HPDE6-E6E7 (cell line): ENCODE data around the gene PARP12.

Experiments
- DNase-seq: peaks from one replicate; pipeline ENCODE4 v3.0.0; 2011; ENCODE audit warnings: missing footprints; ENCODE audit errors: extremely low spot score

The PARP12 gene

DNA sequence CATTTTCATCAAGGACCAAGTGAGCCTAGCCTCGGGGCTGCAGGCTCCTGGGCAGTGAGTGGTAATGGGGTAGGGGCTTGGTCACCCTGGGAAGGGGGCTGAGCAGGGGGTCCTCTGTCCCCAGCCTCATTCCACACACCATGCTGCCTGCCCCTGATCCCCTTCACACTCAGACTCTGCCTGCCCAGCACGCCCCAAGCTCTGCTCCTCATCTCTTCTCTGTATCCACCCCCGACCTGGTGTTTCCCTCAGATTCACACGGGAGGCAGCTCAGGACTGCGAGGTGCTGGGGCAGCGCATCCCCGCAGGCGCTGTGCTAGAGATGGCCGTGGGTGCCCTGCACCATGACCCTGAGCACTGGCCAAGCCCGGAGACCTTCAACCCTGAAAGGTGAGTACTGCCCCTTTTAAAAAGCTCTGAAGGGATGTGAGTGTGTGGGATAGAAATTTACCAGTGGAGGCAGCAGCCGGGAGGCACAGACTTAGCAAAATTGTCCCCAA is 47.2 kb downstream of the PARP12 start:
- no peak for DNase-seq

DNA sequence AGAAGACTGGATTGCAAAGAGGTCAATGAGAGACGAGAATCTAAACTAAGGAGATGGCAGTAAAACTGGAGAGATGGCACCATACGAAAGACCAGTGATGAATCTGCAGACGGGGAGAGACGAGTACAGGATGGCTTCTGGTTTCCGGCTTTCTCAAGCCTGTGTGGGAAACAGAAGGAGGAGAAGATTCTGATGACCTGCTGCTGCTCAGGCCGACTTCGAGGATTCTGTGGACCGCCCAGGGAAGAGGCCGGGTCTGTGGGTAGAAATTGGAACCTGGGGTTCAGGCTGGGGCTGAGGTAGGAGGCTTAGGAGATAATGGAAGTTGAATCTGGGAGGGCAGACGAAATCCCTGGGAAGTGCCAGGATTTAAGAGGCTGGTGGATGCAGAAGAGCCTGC is 48.6 kb downstream of the PARP12 start:
- DNase-seq = no peak

DNA sequence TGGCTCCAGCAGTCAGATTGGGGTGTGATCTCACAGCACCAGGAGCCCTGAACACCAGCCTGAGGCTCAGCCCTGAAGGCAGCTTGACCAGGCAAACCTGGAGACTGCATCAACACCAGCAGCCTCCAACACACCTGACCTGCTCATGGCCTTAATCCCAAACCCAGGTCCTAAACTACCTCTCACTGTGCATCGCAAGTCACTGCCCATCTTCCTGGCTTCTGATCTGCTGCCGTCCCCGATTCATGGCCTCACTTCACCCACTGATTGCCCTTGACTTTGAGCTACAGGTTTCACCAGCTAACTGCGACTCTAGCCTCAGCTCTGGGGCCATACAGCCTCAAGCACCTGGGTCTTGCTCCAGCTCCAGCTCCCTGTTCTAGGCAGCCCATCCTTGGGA is 49.1 kb downstream of the PARP12 start:
- no peak for DNase-seq

DNA sequence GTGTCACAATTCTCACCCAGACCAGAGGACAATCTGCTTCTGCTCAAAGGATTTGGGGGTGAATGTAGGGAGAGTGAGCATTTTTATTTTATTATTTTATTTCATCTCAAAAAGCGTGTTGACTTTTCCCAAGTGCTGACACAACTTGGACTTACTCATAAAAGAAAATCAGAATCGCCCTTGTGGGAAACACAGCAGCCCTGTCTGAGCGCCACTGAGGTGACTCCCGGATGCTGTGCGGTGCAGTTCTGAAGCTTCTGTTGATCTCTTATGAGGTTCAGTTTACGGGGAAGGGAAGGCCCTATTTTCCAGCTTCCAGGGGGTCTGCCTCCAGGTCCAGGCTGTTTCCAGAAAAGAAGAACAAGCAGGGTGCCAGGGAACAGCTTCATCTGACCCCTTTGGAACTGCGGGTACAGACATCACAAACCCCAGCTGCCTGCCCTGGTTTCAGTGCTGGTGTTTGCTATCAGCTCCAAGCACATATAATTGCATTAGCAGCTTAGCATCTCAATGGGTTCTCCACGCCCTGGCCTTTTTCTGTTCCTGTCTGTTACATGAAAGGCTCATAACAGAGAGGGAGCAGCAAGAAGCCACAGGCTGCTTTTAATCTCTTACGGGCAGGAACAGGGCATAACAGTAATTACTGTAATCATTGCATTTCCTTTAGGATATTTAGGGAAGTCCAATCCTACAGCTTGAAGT is 52.4 kb downstream of the PARP12 start:
- no peak for DNase-seq

DNA sequence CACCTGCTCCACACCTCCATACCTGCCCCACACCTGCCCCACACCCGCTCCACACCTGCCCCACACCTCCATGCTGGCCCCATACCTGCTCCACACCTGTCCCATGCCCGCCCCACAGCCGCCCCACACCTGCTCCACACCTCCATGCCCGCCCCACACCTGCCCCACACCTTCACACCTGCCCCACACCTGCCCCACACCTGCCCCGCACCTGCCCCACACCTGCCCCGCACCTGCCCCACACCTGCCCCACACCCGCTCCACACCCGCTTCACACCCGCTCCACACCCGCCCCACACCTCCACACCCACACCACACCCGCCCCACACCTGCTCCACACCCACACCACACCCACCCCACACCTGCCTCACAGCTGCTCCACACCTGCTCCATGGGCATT is 53.0 kb downstream of the PARP12 start:
- DNase-seq = no peak

DNA sequence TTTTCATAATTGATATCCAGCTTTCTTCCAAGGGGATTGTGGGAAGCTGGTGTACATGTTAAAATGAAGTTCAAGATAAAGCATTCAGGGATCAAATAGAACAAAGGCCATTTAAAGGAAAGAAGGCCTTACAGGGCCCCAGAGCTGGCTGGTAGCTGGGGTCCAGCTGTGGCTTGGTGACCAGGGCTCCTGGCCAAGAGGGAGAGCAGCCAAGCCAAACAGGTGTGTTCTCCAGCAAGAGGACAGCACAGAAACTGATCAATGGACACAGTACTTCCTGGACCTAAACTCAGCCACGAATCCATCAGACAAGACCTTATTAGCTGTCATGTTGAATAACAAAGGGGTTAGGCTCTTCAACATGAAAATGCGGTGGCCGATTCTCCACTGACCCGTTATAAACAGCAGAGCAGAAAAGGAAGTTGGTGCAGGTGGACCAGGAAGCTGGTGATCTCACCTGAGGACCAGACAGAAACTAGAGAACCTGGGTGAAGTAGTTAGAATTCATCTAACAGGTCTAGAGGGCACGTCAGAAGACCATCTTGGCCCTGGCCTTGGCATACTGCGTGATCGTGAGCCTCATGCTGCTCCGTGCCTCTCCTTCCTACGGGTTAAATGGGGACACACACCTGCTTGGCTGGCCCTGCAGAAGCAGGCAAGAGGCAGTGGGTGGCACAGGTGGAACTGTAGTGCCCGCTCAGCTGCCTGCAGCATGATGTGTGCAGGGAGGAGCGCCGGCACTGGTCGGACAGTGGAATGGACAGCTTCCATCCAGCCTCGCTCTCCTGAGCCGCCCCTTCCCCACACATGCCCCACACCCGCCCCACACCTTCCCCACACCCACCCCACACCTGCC is 53.8 kb downstream of the PARP12 start:
- DNase-seq = no peak

DNA sequence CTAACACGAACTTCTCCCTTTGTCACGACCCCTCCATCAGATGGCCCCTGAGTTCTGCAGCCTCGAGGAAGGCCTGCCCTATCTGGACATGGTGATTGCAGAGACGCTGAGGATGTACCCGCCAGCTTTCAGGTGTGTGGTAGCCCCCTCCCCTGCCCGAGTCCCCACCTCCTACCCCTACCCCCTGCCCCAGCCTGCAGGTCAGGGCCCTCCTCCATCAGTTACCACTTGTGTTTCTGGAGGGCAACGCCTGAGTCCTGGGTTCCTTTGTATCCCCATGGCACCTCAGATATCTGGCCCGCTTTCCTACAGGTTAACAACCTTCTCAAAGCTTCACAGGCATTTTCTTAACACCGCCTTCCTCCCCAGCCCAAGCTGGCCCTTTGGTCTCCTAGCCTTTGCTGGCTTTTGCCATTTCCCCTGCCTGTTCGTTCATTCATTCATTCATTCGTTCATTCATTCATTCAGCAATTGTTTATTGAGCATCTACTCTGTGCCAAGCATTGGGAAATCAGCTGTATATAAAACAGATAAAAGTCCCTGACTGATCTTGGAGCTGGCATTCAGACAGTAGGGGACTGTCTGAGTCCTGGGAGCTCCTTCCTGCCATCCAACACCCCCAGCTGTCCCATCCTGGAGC is 55.6 kb downstream of the PARP12 start:
- DNase-seq = no peak

DNA sequence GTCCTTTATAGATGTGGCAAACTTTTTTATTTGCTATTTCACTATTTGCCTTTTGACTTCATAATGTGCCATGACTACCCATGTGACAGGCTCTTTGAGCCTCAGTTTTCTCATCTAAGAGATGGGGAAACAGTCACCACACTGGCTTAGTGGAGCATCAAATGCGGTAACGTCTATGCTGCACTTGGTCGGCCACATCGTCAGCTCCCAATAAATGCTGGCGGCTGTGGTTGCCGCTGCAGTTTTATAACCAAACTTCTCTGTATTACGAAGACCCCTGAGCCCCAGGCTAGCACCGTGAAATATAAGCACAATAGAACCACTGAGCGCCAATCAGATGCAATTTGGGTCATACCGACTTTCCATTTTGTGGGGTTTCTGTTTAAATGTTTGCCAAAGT is 56.2 kb downstream of the PARP12 start:
- no peak for DNase-seq

DNA sequence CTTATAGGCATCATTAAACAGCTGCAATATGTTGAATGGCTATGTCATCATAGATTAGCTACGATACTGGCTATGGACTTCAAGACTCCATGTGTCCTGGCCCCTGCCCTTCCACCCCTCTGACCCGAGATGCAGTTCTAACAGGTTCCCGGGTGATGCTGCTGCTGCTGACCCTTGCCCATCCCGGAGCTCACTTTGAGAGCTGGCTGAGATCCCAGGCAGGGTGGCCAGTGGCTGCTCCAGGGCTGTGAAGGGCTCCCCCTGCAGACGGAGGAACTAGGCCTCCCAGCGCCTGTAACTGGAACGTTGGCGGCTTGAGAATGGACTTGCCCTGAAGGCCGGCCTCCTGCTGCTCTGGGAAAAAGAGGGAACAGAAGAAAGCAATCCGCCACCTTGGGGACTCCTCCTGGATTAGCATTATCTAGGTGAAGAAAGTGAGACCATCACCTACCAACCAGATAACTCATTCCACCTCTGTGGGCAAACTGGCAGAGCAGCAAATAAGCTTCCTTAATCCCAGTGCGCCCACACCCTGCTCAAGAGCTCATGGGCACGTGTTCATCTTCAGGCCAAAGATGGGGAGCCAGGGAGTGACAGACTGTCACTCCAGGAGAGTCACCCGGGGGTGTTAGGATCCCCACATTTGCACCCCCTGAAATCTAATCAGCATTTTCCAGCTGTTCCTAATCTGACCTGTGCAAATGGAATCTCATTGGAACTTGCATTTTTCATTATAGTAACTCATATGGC is 56.8 kb downstream of the PARP12 start:
- no peak for DNase-seq

DNA sequence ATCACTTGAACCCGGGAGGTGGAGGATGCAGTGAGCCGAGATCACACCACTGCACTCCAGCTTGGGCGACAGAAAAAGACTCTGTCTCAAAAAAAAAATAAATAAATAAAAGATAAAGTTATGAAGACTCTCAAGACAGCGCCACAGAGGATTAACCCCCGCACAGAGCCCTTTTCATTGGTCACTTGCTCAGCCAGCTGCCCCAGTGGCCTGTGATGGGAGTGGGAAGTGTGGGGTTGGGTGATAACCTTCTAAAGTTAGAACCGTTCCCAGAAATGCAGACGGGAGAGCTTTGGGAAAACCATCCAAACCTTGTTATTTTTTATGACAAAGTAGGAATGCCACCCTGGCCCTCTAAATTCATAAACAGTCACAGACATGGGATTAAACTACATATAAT is 57.4 kb downstream of the PARP12 start:
- no peak for DNase-seq

DNA sequence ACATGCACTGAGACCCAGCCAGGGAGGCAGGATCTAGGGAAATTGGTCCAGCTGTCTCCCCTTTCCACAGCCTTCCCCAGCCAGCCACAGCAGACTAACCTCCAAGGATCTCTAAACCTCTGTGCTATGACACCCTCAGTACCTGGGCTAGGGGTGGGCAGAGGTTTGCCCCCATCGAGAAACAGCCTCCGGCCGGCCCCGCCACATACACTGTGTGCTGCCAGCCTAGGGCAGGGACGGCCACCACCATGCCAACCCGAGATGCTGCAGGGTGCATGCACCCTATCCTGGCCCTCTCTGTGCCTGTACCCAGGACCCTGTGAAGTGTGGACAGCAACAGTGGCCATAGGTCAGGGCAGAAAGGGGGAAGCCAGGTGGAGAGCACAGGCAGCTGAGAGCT is 58.1 kb downstream of the PARP12 start:
- DNase-seq = no peak

DNA sequence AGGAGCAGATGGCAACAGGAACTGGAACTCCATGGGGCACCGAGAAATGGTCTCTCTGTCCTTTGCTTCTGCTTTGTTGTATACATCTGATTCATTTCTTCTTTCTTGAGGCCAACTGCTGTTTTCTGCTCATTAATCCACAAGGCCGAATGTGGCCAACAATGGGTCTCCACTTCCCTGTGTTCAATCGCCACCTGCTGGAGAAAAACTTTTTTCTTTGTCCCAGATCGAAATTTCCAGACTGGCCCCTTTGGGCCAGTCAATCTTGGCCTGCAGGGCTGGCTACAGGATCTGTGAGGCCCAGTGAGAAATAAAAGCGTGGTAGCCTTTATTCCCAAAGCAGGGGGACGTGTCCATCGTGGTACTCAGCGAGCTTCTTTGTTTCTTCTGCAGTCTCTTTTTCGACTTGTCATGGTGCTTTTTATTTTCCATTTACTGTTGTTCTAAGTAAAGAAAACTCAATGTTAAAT is 58.8 kb downstream of the PARP12 start:
- DNase-seq = peak; percentile 56

DNA sequence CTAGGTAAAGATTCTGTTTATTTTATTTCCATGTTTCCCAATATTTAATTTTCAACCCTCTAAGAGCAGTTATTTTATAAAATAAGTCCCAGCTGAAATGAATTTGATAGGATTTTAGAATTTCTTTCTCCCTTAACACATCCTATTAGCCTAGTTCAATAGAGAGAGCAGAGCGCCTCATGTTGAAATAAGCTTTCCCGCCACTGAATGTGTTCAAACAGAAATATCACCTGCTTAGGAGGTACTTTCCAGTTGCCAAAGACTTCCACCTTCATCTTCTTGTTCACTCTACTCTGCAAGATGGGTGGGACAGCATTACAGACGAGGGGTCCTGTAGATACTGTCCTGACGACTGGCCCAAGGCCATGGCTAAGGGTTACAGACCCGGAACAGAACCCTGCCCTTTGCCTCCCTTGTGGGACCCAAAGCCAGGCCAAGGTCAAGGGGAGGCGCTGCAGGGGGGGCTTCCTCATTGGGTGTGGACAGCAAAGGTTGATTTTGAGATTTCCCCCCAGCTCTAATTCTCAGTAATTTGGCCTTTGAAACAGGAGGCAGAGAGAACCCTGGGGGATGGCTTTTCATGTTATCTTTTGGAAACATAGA is 62.0 kb downstream of the PARP12 start:
- no peak for DNase-seq

DNA sequence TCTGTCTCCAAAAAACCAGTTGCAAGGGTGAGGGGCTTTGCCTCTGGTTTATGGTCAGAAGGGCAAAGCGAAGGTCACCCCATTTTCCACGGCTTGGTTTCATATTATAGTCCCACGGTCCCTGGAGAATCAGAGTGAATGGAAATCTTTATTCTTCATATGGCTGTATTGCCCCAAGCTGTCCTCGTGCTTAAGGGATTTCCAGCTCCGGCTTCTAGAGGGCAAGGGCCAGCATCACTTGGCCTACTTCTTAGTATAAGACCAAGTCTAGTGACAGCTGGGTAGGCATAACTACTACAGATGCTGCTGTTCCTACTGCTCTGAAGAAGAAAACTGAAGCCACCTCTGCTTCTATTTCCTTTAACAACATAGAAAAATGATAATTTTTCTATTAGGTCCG is 63.2 kb downstream of the PARP12 start:
- no peak for DNase-seq

DNA sequence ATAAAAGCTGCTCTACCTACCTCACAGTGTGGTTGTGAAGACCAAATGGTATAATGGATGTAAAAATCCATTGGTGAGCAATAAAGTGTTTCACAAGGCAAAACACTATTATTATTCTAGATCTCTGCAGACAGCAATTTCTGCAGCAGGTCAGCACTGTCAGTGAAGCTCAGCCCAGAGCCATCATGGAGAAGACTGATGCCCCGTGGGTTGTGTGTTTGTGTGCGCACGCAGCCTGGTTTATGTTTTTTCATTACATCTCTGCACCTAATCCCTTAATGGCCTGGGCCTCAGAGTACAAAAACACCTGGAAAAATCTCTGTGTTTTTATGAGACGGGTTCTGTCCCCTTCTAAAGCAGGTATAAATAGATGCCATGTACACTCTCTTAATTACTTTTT is 64.2 kb downstream of the PARP12 start:
- DNase-seq = no peak

DNA sequence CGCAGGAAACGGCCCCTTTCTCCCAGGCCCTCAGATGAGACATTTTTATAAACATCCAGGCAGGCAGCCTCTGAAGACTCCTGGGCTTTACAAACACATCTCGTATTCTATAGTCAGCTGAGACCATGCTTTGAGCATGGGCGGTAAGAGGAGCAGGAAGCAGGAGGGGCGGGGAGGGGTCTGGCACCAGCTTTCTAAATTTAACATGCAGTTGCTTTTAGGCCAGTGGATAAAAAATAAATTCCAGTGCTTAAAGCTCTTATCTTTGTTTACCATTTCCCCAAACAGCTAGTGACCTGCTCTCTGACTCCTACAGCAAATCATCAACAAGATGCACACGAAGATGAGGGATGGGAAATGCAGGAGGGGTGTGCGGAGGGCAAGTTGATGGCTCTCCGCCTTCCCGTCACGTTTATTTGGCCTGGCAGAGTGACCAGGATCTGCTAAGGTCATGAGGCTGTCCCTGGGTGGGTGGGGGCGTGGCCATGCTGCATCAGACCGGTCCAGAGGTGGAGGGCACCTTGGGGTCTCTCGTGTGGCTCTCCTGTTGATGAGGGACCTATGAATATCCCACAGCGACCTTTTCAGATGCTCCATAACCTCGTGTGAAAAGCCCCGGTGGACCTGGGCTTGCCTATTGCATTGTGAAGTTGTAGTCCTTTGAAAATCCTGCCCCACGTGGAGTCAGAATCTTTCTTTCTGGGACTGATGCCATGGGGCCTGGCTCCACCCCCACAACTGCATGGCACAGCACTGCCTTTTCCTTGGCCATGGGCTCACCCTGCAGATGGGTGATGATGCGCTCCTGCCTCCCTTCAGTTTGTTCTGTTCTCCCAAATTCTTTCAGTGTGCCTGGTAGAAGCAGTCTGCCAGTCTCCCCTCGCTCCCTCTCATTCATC is 67.5 kb downstream of the PARP12 start:
- no peak for DNase-seq

DNA sequence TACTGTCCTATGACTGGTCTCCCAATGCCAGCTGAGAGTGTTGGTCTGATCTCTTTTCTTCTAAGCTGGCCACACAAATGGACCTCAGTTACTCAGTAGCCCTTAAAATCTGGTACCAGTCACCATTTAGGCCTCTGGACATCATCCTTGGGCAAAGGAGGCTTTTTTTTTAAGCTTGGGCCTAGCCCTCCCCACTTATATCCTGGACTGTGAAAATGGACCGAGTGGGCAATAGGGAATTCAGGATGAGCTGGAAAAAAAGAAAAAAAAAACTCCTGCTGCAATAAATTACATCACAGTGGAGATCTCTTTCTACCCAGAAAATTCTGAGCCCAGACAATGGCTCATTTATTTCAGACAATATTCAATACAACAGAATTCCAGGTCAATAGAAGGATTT is 68.4 kb downstream of the PARP12 start:
- DNase-seq = no peak

DNA sequence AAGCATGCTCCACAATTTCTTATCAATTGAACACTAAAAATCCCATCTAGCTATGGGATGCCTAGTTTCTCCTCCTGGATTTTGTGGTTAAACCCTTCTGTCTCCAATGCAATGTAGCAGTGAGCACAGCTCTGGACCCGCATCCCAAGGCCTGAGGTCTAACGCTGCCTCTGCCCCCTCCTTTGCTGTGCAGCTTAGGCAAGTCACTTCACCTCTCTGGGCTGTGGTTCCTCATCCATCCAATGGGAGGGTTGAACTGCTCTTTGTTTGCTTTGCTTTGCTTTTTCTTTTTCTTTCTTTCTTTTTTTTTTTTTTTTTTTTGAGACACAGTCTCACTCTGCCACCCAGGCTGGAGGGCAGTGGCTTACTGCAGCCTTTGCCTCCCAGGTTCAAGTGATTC is 69.2 kb downstream of the PARP12 start:
- no peak for DNase-seq

DNA sequence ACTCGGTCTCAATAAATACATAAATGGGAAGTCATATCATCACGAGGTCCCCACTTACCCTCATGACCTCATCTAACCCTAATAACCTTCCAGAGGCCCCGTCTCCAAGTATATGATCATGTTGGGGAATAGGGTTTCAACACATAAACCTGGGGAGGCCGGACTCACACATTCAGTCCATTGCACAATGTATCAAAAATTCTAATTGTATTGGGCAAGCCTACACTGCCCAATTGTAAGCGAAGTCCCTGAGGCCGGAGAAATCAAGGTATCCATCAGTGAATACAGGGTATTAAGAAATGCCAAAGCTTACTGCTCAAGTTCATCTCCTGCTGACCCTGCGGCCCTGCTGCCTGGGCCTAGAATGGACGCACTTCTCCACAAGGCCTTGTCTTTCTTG is 69.6 kb downstream of the PARP12 start:
- DNase-seq = no peak

DNA sequence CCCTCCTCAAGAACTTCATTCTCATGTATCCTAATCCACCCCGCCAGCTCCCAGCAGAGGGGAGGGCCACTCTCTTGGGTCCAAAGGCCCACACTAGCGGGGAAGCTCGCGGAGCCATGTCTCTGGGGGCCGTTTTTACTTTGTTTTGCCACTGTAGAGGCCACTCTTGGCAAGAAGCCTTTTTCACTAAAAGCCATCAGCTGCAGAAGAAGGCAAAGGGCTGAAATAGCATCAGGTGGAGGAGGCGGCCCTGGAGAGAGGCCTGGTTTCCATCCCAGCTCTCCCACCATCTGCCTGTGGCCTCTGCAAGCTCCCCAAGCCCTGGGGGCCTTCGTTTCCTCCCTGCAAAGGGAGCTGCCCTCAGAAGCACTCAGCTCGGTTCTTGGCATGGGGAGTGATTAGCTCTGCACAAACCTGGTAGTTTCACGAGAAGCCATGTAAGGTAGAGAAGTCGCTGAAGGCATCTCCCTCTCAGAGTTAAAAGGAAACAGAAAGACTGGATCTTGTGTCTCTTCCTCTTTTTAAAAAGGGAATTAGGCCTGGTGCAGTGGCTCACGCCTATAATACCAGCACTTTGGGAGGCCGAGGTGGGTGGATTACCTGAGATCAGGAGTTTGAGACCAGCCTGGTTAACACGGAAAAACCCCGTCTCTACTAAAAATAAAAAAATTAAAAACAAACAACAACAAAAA is 70.3 kb downstream of the PARP12 start:
- no peak for DNase-seq
